Body of pancreas (tissue), 4 donors: ENCODE data around the gene AMPH.

Experiments
- POLR2A ChIP-seq, 3 donors: fragments of 450-650 bp; IDR thresholded peaks; one replicate each; pipeline ENCODE4 v1.6.1; 2016; ENCODE audit warnings: antibody characterized with exemption in 3 of 3, mild to moderate bottlenecking in 2 of 3
- TF ChIP-seq, protein P1 (sequence below), 7 experiments: fragments of 450-650 bp in 4 of 7; fragments of 200-600 bp in 3 of 7; sonication (generic) in 3 of 7; IDR thresholded peaks; one replicate each; pipeline ENCODE4 v1.5.1; 2016 to 2019; ENCODE audit warnings: antibody characterized with exemption in 7 of 7

DNA sequence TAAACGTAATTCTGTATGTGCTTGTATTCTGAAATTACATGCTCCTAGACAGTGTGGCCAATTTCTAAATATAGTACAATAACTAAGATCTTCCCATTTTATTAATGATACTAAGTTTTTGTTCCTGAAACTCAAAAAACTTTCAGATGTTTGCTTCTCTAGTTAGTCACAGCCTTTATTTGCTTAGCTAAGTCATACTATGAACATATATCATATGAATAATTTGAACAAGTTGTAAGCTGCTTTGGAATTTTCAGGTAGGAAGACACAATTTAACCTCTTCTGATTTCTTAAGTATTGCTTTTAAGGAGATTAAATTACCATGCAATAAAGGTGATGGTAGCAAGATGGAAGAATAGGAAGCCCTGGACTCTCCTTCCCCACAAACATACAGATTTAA lies 148.7 kb downstream of the AMPH start:
- TF ChIP-seq, protein P1, sequence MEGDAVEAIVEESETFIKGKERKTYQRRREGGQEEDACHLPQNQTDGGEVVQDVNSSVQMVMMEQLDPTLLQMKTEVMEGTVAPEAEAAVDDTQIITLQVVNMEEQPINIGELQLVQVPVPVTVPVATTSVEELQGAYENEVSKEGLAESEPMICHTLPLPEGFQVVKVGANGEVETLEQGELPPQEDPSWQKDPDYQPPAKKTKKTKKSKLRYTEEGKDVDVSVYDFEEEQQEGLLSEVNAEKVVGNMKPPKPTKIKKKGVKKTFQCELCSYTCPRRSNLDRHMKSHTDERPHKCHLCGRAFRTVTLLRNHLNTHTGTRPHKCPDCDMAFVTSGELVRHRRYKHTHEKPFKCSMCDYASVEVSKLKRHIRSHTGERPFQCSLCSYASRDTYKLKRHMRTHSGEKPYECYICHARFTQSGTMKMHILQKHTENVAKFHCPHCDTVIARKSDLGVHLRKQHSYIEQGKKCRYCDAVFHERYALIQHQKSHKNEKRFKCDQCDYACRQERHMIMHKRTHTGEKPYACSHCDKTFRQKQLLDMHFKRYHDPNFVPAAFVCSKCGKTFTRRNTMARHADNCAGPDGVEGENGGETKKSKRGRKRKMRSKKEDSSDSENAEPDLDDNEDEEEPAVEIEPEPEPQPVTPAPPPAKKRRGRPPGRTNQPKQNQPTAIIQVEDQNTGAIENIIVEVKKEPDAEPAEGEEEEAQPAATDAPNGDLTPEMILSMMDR (IDR thresholded peaks at IDR 0.05): no peak
- TF ChIP-seq POLR2A (IDR thresholded peaks at IDR 0.05): no peak
